Measurements from ENCODE around the gene TENM3.

DNA sequence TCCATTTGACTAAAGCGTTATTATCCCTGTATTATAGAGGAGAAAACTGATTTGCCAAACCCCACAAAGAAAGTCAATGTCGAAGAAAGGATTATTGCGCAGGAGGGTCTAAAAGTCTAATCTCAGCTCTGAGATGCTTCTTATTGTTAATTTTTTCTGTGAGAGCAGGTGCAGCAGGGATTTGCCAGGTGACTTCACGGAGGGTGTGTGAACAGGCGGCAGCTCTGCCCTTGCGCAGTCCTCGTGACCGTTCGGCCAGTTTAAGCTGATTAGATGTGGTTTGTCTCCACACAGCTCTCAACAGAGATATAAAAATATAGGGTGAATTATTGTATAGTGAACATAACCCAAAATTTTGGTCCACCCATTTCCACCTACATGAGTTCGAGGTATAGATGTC is 28.5 kb downstream of the TENM3 start:
- TF ChIP-seq RCOR1 (IDR thresholded peaks at IDR 0.05; ENCODE audit: low read length) (no peak), EP300 (IDR thresholded peaks at IDR 0.05; ENCODE audit: borderline replicate concordance in 1 of 2, low read depth in 1 of 2, low read length in 1 of 2) (no peak), CTCF (IDR thresholded peaks at IDR 0.05) (no peak), YY1 (IDR thresholded peaks at IDR 0.05; ENCODE audit: low read depth) (no peak), TAF1 (IDR thresholded peaks at IDR 0.05; ENCODE audit: borderline replicate concordance, low read depth, low read length) (no peak), RXRA (IDR thresholded peaks at IDR 0.05; ENCODE audit: borderline replicate concordance, low read depth) (no peak), MXI1 (IDR thresholded peaks at IDR 0.05; ENCODE audit: low read depth, low read length) (no peak), USF2 (IDR thresholded peaks at IDR 0.05; ENCODE audit: borderline replicate concordance, low read depth, low read length) (no peak), RFX5 (IDR thresholded peaks at IDR 0.05; ENCODE audit: low read length) (no peak)
- TF ChIP-seq, protein P1, sequence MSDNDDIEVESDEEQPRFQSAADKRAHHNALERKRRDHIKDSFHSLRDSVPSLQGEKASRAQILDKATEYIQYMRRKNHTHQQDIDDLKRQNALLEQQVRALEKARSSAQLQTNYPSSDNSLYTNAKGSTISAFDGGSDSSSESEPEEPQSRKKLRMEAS (IDR thresholded peaks at IDR 0.05; ENCODE audit: low read depth): no peak
- TF ChIP-seq, protein P2, sequence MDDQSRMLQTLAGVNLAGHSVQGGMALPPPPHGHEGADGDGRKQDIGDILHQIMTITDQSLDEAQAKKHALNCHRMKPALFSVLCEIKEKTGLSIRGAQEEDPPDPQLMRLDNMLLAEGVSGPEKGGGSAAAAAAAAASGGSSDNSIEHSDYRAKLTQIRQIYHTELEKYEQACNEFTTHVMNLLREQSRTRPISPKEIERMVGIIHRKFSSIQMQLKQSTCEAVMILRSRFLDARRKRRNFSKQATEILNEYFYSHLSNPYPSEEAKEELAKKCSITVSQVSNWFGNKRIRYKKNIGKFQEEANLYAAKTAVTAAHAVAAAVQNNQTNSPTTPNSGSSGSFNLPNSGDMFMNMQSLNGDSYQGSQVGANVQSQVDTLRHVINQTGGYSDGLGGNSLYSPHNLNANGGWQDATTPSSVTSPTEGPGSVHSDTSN (IDR thresholded peaks at IDR 0.05): no peak
